Measurements from ENCODE around the gene CERS2. TPM values are rescaled to one million over a fixed set of nuclear protein-coding genes. Genes with fewer than 3 reads are reported as not detected.
A peak's percentile ranks its signal among the peaks of the same experiment; 100 is the strongest.

The CERS2 gene
- total and polyA plus RNA-seq, 2 of the 13 experiments (the other 11 are each of a cell fraction or from before 2014, with no cell fraction given), result 269 to 298 TPM

DNA sequence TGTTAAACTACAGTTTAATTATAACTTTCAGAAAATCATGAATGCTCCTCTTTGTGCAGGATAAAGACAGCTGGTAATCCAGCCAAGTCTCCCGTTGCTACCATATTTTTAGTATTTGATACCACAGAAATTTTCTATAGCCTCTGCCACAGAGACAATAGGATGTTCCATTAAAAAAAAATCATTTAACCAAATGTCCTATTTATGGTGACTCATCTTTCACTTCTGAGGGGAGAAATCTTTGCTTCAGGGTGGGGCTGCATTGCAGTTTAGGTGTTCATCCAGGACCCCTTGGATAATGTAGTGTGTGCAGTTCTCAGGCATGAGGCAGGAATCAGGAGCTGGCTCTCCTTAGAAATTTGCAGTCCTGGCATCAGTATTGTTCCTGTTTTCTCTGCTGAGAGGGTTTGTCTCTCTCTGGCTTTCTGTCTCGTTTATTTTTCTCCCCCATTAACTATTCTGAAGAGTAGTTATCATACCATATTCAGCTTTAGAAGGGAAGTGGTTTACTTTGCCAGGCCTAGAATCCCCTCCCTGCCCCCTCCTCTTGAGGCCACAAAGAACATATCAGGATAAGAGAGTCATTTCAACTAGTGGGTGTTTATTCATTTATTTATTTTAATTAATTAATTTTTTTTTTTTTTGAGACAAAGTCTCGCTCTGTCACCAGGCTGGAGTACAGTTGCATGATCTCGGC is 36.7 kb upstream of the CERS2 start:
- FAIRE-seq, result no peak
- H3K27ac ChIP-seq (ENCODE audit: extremely low read length, insufficient read depth, low read length), result peak overlapping the region; percentile 99
- H3K79me2 ChIP-seq (ENCODE audit: insufficient read depth, low read length), result peaks cover 20% of the 10 kb centered on the region
- no TSS peak for BruUV-seq (replicated peaks)
- DNase-seq (ENCODE audit: low spot score), result no peak
- TF ChIP-seq ZNF567 (CRISPR knock-in tag; IDR thresholded peaks at IDR 0.05; ENCODE audit: borderline replicate concordance) (no peak), ZNF709 (CRISPR knock-in tag; IDR thresholded peaks at IDR 0.05) (no peak), ELF1 (CRISPR knock-in tag; IDR thresholded peaks at IDR 0.05) (no peak), ZNF747 (CRISPR knock-in tag; IDR thresholded peaks at IDR 0.05; ENCODE audit: borderline replicate concordance) (no peak), ZSCAN9 (CRISPR knock-in tag; IDR thresholded peaks at IDR 0.05; ENCODE audit: borderline replicate concordance) (no peak), XRCC5 (optimal IDR thresholded peaks at IDR 0.05; ENCODE audit: low read length) (no peak), MTA3 (CRISPR knock-in tag; IDR thresholded peaks at IDR 0.05) (no peak), HOXA9 (CRISPR knock-in tag; IDR thresholded peaks at IDR 0.05; ENCODE audit: borderline replicate concordance) (no peak), REPIN1 (CRISPR knock-in tag; IDR thresholded peaks at IDR 0.05; ENCODE audit: borderline replicate concordance, low read depth) (no peak), ZNF749 (CRISPR knock-in tag; IDR thresholded peaks at IDR 0.05; ENCODE audit: borderline replicate concordance) (no peak), KLF11 (CRISPR knock-in tag; IDR thresholded peaks at IDR 0.05) (no peak), YEATS4 (CRISPR knock-in tag; IDR thresholded peaks at IDR 0.05; ENCODE audit: borderline replicate concordance) (no peak), RXRB (CRISPR knock-in tag; IDR thresholded peaks at IDR 0.05; ENCODE audit: borderline replicate concordance) (no peak), ATF1 (CRISPR knock-in tag; IDR thresholded peaks at IDR 0.05) (no peak)
- TF ChIP-seq, protein P1, sequence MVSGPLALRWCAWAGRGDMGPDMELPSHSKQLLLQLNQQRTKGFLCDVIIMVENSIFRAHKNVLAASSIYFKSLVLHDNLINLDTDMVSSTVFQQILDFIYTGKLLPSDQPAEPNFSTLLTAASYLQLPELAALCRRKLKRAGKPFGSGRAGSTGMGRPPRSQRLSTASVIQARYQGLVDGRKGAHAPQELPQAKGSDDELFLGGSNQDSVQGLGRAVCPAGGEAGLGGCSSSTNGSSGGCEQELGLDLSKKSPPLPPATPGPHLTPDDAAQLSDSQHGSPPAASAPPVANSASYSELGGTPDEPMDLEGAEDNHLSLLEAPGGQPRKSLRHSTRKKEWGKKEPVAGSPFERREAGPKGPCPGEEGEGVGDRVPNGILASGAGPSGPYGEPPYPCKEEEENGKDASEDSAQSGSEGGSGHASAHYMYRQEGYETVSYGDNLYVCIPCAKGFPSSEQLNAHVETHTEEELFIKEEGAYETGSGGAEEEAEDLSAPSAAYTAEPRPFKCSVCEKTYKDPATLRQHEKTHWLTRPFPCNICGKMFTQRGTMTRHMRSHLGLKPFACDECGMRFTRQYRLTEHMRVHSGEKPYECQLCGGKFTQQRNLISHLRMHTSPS (CRISPR knock-in tag; IDR thresholded peaks at IDR 0.05; ENCODE audit: low read depth), result no peak
- TF ChIP-seq, protein P2, sequence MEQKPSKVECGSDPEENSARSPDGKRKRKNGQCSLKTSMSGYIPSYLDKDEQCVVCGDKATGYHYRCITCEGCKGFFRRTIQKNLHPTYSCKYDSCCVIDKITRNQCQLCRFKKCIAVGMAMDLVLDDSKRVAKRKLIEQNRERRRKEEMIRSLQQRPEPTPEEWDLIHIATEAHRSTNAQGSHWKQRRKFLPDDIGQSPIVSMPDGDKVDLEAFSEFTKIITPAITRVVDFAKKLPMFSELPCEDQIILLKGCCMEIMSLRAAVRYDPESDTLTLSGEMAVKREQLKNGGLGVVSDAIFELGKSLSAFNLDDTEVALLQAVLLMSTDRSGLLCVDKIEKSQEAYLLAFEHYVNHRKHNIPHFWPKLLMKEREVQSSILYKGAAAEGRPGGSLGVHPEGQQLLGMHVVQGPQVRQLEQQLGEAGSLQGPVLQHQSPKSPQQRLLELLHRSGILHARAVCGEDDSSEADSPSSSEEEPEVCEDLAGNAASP (CRISPR knock-in tag; IDR thresholded peaks at IDR 0.05; ENCODE audit: borderline replicate concordance), result no peak
- TF ChIP-seq, protein P3, sequence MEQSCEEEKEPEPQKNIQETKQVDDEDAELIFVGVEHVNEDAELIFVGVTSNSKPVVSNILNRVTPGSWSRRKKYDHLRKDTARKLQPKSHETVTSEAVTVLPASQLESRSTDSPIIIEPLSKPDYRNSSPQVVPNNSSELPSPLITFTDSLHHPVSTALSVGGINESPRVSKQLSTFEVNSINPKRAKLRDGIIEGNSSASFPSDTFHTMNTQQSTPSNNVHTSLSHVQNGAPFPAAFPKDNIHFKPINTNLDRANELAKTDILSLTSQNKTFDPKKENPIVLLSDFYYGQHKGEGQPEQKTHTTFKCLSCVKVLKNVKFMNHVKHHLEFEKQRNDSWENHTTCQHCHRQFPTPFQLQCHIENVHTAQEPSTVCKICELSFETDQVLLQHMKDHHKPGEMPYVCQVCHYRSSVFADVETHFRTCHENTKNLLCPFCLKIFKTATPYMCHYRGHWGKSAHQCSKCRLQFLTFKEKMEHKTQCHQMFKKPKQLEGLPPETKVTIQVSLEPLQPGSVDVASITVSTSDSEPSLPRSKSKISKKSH (CRISPR knock-in tag; IDR thresholded peaks at IDR 0.05; ENCODE audit: borderline replicate concordance), result no peak
- TF ChIP-seq, protein P4, sequence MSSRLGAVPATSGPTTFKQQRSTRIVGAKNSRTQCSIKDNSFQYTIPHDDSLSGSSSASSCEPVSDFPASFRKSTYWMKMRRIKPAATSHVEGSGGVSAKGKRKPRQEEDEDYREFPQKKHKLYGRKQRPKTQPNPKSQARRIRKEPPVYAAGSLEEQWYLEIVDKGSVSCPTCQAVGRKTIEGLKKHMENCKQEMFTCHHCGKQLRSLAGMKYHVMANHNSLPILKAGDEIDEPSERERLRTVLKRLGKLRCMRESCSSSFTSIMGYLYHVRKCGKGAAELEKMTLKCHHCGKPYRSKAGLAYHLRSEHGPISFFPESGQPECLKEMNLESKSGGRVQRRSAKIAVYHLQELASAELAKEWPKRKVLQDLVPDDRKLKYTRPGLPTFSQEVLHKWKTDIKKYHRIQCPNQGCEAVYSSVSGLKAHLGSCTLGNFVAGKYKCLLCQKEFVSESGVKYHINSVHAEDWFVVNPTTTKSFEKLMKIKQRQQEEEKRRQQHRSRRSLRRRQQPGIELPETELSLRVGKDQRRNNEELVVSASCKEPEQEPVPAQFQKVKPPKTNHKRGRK (CRISPR knock-in tag; IDR thresholded peaks at IDR 0.05), result no peak
- H3K4me3 ChIP-seq (replicated peaks in 1 of 3; ENCODE audit: insufficient read depth in 1 of 3, low read depth in 2 of 3, low read length in 3 of 3), result no peak overlapping the region
- no peak overlapping the region for H3K4me2 ChIP-seq (ENCODE audit: low read depth, low read length)
- WGBS (ENCODE audit: low lambda C conversion rate), result 77% methylated on average over 4 of the region's 4 CpGs
- H3K4me1 ChIP-seq (ENCODE audit: insufficient read depth, low read length), result peaks cover 72% of the 10 kb centered on the region
- intact Hi-C loops (cut with micrococcal nuclease; ENCODE audit: unreplicated experiment), result loop anchor here (5.0 kb wide), 1 partner anchor 136 kb away; the partner anchor contains the start of gene SEMA6C
- CTCF ChIA-PET (ENCODE audit: low intra/inter-chr PET ratio, low total read pairs), result no interaction called here
- no peak overlapping the region for H3K9ac ChIP-seq (ENCODE audit: insufficient read depth, low read depth, low read length)
- in situ Hi-C loops (cut with HindIII; ENCODE audit: extremely low pct_ligation_motif_present, low pct_unique_long_range_greater_than_20kb), result no loop called here
- H3K27me3 ChIP-seq (ENCODE audit: control insufficient read depth in 1 of 2, insufficient read depth in 2 of 2, low read length in 2 of 2), result no peaks in the 10 kb centered on the region; a peak in 1 of 5 replicates
- no peak for ATAC-seq
- no peaks in the 10 kb centered on the region for H4K20me1 ChIP-seq (ENCODE audit: insufficient read depth, low read length)
- no peak overlapping the region for H2AFZ ChIP-seq (ENCODE audit: low read length)
- POLR2A ChIA-PET, result interaction anchor here (1.0 to 4.0 kb wide), 2 partner anchors 36 to 154 kb away, joined by 4 to 21 read pairs; partner anchors contain the start of genes C1orf56 and LYSMD1
- no peaks in the 10 kb centered on the region for H3K9me3 ChIP-seq (ENCODE audit: low read length)
- H3K36me3 ChIP-seq (replicated peaks in 1 of 2; ENCODE audit: control insufficient read depth in 1 of 2, insufficient read depth in 2 of 2, low read length in 2 of 2), result no peaks in the 10 kb centered on the region
